ENCODE data around the gene GFM1. TPM values are rescaled to one million over a fixed set of nuclear protein-coding genes. Genes with fewer than 3 reads are reported as not detected.
A peak's percentile ranks its signal among the peaks of the same experiment; 100 is the strongest.
"Not testable (repeated sequence)": the region's sequence is repeated elsewhere in the genome, so short reads cannot be mapped to it uniquely, and the experiment has no call there.

The GFM1 gene
- polyA plus RNA-seq, 4 donors, result 45.3 to 50.7 (median 48.4) TPM

DNA sequence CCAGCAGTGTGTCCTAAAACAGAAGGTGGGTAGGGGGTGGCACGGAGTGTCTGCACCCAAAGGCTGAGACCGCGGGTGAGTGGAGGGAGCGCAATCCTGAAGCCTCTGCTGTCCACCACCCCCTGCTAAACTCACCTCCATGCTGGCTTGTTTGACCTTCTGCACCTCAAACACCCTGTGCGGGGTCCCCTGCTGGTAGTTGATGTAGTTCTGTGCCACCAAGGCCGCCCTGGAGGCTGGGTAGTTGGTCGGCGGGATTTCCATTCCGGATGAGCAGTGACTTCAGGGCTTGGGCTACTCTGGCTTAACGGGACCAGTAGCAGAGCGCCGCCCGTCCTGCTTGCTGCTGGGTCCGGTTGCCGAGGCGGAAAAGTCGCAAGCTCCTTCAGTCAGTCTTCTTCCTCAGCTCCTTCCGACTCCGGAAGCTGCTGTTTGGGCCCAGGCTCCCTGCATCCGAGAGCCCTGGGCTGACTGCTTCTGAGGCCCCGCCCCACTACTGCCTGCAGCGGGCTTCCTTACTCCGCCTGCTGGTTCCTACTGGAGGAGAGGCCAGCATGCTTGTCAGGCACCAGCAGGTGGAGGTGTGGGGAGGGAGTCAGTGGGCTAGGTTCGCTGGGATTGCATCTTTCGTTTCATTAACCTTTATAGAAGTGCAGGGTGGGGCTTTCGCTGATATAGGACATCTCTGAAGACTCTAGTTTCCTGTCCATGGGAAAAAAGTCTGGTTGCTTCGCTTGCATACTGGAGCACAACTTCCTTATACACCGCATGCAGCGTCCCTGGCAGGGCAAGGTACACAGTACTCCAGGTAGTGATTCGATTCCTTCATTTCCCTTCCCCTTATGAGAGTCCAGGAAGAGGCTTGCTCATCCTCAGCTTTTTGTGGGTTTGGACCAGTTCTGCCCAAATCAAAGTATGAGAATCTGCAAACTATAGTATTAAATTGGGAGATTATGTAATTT is 28.2 kb downstream of the GFM1 start, which contains the start of gene LXN:
TSS of gene LXN (minus strand) at position 434 of the 962 bp plus-strand sequence. CDS start at position 264, 170 bp downstream.
- DNase-seq (ENCODE audit: low read depth in 4 of 4, low spot score in 3 of 4), result peak; percentile 67 to 69 (median 67)

DNA sequence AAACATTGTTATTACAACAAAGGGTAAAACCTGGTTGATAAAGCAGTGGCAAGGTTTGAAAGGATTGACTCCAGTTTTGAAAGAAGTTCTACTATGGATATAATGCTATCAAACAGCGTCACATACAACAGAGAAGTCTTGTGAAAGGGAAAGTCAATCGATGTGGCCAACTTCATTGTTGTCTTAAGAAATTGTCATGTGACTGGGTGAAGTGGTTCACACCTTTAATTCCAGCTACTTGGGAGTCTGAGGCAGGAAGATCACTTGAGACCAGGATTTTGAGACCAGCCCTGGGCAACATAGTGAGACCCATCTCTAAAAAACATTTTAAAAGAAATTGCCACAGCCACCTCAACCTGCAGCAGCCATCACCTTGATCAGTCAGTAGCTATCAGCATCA is 34.4 kb downstream of the GFM1 start:
- DNase-seq (ENCODE audit: low read depth in 4 of 4, low spot score in 3 of 4), result no peak

DNA sequence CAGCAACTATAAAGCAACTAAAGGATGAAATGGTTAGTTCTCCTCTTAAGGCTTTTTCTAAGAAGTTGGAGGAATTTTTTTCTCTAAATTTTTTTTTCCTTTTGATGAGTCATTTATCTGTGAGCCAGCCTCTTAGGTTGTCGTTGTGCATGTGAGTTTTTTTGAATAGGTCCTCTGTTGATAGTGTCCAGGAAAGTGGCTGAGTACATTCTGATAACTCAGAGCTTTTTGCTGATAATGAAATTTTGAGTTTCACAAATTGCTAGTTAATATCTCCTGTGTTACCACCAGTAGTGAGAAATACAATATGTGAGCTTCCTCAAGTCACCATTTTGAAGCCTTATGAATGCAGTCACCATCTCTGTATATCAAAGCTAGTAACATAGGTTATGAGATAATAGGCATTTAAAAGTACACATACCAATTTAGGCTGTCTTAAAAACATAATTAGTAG is 35.2 kb downstream of the GFM1 start:
- DNase-seq (ENCODE audit: low read depth in 4 of 4, low spot score in 3 of 4), result no peak

DNA sequence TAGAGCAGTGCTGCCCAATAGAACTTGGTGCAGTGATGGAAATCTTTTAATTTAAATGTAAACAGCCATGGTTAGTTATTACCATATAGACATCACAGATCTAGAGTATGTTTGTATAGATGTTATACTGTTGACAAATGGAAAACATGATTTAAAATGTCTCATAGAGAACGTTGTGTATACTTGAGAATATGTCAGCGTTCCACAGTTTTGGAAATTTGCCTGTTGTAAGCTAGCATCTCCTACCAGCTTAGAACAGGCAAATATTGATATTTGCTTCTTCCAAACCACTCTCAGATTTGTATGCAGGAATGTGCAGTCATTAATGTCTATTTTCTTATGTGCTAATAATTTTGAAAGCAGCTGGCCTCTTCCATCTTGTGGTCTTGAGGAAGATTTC is 36.5 kb downstream of the GFM1 start:
- DNase-seq (ENCODE audit: low read depth in 4 of 4, low spot score in 3 of 4), result no peak

- no peak for DNase-seq (ENCODE audit: low read depth in 4 of 4, low spot score in 3 of 4)
Observed at GRCh38 chr3:158683230-158683962, 39.1 kb downstream of the GFM1 start.

DNA sequence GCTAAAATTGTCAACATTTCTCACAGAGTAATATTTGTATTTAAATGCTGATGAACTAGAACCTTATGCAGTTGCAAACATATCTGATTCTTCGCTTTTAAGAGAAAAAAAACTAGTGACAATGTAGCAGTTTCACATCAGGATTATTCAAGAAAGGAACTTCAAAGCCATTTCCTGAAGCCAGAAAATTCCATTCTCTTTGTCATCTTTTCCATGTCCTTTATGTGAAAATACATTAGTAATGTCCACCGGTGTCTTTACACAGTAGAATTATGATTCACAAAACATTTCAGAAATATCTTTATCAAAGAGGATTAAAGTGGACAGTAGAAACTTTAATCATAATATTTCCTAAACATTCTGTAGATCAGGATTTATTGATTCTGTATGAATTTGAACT is 40.8 kb downstream of the GFM1 start:
- no peak for DNase-seq (ENCODE audit: low read depth in 4 of 4, low spot score in 3 of 4)

DNA sequence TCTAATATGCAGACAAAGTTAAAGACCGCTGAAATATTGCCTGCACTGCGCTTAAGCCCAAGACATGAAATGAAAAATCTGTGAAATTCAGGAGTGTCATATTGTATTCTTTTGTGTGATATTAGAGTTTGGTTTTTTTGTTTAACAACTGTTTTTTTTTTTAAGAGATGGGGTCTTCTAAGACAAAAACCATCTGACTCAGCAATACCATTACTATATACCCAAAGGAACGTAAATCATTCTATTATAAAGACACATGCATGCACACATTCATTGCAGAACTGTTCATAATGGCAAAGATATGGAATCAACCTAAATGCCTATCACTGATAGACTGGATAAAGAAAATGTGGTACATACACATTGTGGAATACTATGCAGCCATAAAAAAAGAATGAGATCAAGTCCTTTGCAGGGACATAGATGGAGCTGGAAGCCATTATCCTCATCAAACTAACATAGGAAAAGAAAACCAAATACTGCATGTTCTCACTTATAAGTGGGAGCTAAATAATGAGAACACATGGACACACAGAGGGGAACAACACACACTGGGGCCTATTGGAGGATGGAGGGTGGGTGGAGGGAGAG is 49.6 kb downstream of the GFM1 start:
- not testable (repeated sequence) for DNase-seq (ENCODE audit: low read depth in 4 of 4, low spot score in 3 of 4)

DNA sequence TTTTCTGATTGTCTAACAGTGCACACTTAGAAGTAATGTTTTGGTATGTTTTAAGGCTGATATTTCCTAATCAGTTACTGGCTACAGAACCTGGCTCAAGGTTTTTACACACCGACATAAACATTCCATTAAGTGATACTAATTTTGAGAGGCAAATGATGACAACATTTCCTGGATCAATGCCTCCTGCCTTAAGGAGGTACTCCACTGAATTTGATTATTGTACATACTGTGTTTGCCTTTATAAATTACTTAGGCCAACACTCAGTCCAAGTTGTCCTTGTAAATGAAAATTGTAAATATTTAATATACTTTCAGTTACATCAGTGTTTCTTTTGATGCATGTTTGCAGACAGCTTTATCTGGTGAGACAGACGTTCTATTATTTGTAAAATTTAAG is 52.3 kb downstream of the GFM1 start:
- no peak for DNase-seq (ENCODE audit: low read depth in 4 of 4, low spot score in 3 of 4)

DNA sequence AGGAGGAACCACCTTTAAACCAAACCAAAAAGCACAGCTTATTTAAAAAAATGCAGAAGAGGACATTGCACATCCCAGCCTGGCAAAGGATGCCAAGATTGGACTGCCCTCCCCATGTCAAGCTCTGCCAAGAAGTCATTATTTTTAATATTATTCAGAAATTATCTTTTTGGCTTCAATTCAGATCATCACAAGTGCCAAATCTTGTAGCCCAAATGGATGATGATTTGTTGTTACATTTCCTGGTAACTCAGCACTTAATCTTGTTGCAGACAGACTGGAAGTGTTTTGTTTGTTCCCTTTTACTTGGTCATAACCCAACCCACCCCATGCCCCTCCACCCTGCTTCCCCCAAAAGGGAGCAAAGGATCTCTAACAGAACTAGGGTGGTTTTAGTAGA is 56.2 kb downstream of the GFM1 start:
- no peak for DNase-seq (ENCODE audit: low read depth in 4 of 4, low spot score in 3 of 4)

GRCh38 chr3:158701420-158702065 is 57.2 kb downstream of the GFM1 start:
- no peak for DNase-seq (ENCODE audit: low read depth in 4 of 4, low spot score in 3 of 4)

GRCh38 chr3:158702815-158703481 is 58.6 kb downstream of the GFM1 start:
- DNase-seq (ENCODE audit: low read depth in 4 of 4, low spot score in 3 of 4), result no peak

DNA sequence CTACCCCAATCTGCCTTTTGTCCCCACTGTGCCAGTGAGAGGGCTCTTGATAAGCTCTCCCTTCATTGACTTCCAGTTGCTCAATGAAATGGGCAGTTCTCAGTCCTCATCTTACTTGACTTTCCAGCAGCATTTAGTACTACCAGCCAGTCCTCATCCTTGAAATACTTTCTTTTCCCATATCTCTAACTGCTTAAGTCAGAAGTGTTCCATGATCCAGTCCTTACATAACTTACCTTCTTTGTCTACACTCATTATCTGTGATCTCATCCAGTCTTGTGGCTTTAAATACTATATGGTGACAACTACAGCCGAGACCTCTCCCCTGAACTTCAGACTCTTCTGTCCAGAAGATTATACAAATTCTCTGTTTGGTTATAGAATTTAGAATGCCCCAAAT is 59.2 kb downstream of the GFM1 start:
- DNase-seq (ENCODE audit: low read depth in 4 of 4, low spot score in 3 of 4), result no peak

GRCh38 chr3:158709666-158710083 is 65.3 kb downstream of the GFM1 start:
- no peak for DNase-seq (ENCODE audit: low read depth in 4 of 4, low spot score in 3 of 4)

DNA sequence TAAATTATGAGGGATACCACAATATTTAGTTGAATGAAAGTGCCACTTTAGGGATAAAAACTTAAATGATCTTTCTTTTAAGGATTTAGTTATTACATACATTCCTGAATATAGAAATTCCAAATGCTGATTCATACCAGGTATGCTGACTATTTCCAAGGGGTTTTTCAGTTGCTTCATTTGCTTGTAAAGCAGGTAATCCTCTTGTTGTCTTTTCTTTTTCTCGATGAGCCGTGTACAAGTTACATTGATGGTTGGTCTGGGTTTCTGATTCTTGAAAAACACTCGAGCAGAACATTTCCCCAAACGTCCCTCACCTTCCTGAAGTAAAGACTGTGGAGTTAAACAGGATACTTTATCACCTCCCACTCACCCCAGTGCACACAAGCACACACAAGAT is 66.3 kb downstream of the GFM1 start:
- no peak for DNase-seq (ENCODE audit: low read depth in 4 of 4, low spot score in 3 of 4)

DNA sequence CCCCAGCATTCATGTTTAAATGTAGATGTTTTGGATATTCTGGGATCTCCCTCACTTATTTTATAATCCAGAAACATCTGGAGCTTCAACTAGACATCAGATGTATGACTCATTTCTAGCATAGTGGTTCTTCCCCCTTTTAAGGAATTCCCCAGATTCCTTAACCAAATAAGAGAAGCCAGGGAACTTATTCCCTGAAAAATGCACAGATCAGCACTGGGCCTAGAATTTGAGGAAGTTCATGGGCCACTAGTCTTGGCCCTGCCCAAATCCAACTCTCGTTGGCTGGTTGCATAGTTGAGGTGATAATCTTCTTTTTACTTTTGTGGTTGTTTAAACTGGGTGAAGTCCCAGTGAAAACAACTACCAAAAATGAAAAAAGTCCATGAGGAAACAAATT is 67.6 kb downstream of the GFM1 start:
- no peak for DNase-seq (ENCODE audit: low read depth in 4 of 4, low spot score in 3 of 4)

DNA sequence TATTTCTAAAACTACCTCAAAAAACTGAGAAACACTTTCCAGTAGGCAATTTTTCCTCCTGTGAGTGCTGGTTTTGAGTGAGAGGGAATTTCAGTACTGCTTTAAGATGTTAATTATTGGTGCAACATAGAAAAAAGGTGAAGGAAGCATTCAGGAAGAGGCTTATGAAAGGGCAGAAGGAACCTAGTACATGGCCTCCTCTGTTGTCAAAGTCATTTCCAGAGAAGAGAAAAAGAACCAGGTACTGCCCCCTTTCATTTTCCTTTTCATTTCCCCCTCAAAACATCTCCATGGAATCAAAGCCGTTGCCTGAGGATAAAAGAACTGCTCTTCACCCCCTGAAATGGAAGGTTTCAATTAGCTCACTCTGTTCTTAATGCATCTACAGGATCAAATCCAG is 68.1 kb downstream of the GFM1 start:
- no peak for DNase-seq (ENCODE audit: low read depth in 4 of 4, low spot score in 3 of 4)

DNA sequence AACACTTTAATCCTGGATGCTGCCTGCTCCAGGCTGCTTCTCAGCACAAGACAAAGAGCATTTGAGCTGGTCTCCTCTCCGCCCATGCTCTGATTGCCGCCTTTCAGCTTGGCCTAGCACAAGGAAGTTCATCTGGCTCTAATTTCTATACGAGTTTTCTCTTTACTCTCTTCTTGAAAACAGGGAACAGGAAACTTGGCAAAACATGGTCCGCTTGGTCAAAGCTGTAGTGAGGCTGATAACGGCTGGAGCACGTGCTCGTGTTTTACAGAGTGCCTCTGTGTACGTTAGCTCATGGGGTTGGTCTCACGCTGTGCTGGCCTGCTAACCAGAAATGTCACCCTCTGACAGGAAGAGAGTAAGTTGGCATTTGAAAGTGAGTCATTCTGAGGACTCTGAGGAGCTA is 68.8 kb downstream of the GFM1 start:
- no peak for DNase-seq (ENCODE audit: low read depth in 4 of 4, low spot score in 3 of 4)

GRCh38 chr3:158717576-158717975 is 73.2 kb downstream of the GFM1 start:
- no peak for DNase-seq (ENCODE audit: low read depth in 4 of 4, low spot score in 3 of 4)

DNA sequence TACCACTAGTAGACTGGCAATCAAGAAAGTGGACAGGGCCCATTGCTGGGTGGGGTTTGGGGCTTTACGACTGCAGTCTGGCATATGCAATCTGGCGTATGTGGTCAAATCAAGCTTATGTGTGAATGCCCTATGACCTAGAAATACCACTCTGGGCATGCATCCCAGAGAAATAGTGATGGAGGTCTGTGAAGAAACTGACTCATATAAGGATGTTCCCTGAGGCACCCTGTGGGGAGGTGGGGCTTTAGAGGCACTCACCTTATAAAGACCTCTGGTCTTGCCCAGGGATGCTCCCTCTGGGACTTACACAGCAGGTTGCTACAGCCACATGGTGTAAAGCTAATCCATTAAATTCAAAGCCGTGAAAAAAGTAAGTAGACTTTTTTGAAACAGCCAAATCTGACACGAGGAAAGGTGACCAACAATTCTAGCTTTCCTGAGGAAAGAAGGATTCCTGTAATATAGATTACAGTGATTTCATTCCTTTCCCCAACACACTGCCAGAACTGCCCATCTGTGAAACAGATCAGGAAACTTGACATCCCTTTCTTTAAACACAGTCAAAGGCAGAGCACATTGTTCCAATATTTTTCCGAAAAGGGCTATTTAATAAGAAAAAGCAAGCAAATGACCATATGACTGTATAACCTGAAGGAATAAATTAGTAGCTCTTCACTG is 74.3 kb downstream of the GFM1 start:
- no peak for DNase-seq (ENCODE audit: low read depth in 4 of 4, low spot score in 3 of 4)

GRCh38 chr3:158722108-158722507 is 77.8 kb downstream of the GFM1 start:
- no peak for DNase-seq (ENCODE audit: low read depth in 4 of 4, low spot score in 3 of 4)

All from right renal pelvis (tissue), 4 donors.